ENCODE results near the gene DOK6. TPM values are rescaled to one million over a fixed set of nuclear protein-coding genes. Genes with fewer than 3 reads are reported as not detected.

DOK6 gene
- total and polyA plus RNA-seq, 9 of the 15 experiments (the other 6 are each of a cell fraction or from before 2014, with no cell fraction given): not detected

- in situ Hi-C loops (cut with MboI) (no loop called here), intact Hi-C loops (cut with micrococcal nuclease) (no loop called here)
- FAIRE-seq (no peak), ATAC-seq (no peak), DNase-seq (ENCODE audit: extremely low read depth in 1 of 4, low spot score in 3 of 4) (no peak)
- ChIA-PET POLR2A (no interaction called here), CTCF (ENCODE audit: low intra/inter-chr PET ratio) (no interaction called here)
- WGBS (ENCODE audit: insufficient coverage, low coverage, missing lambda C conversion rate): 0% methylated on average over 1 of the region's 1 CpG
- H3K9ac ChIP-seq (ENCODE audit: insufficient read depth in 1 of 2, low read depth in 2 of 2, low read length in 2 of 2): no peak overlapping the region
- no peak overlapping the region for H3K4me3 ChIP-seq
- no peaks in the 10 kb centered on the region for H3K9me1 ChIP-seq (ENCODE audit: control insufficient read depth, insufficient read depth, low read length)
- no TSS peak for BruUV-seq (replicated peaks)
- TF ChIP-seq STAT5B (CRISPR knock-in tag; IDR thresholded peaks at IDR 0.05): no peak
- no peak for TF ChIP-seq TOE1 (IDR thresholded peaks at IDR 0.05; ENCODE audit: borderline replicate concordance)
- no peak for TF ChIP-seq TOE1 (CRISPR knock-in tag; IDR thresholded peaks at IDR 0.05; ENCODE audit: borderline replicate concordance, low read depth)
- no peak for TF ChIP-seq RFX7 (CRISPR knock-in tag; IDR thresholded peaks at IDR 0.05)
- no peak for TF ChIP-seq ZBTB43 (CRISPR knock-in tag; IDR thresholded peaks at IDR 0.05)
- no peak for TF ChIP-seq HES1 (IDR thresholded peaks at IDR 0.05; ENCODE audit: low read depth)
- TF ChIP-seq MTA1 (IDR thresholded peaks at IDR 0.05; ENCODE audit: borderline replicate concordance): no peak
- TF ChIP-seq HDAC2 (IDR thresholded peaks at IDR 0.05): no peak
- no peak for TF ChIP-seq MYBL2 (IDR thresholded peaks at IDR 0.05; ENCODE audit: low read depth)
- TF ChIP-seq MYBL2 (CRISPR knock-in tag; IDR thresholded peaks at IDR 0.05; ENCODE audit: borderline replicate concordance): no peak
- no peak for TF ChIP-seq KAT7 (CRISPR knock-in tag; IDR thresholded peaks at IDR 0.05; ENCODE audit: borderline replicate concordance)
- no peak for TF ChIP-seq NCOA4 (IDR thresholded peaks at IDR 0.05; ENCODE audit: partially characterized antibody)
- no peak for TF ChIP-seq CREB3 (tag; conservative IDR thresholded peaks at IDR 0.05; ENCODE audit: low read depth)
- TF ChIP-seq BMI1 (IDR thresholded peaks at IDR 0.05; ENCODE audit: low read length): no peak
- TF ChIP-seq HNRNPL (IDR thresholded peaks at IDR 0.05; ENCODE audit: low read depth, low read length): no peak
- no peak for TF ChIP-seq ZNF740 (CRISPR knock-in tag; IDR thresholded peaks at IDR 0.05)
- TF ChIP-seq ZNF740 (tag; IDR thresholded peaks at IDR 0.05): no peak
- TF ChIP-seq TEAD2 (tag; IDR thresholded peaks at IDR 0.05): no peak
- TF ChIP-seq ZNF584 (CRISPR knock-in tag; IDR thresholded peaks at IDR 0.05; ENCODE audit: low read depth): no peak
- no peak overlapping the region for H3K27ac ChIP-seq (ENCODE audit: extremely low read depth, low read depth, low read length)
- no peaks in the 10 kb centered on the region for H3K27me3 ChIP-seq (ENCODE audit: control insufficient read depth in 2 of 2, insufficient read depth in 2 of 2, low read length in 2 of 2)
- no peaks in the 10 kb centered on the region for H3K36me3 ChIP-seq (ENCODE audit: control insufficient read depth, insufficient read depth, low read length)
- no peaks in the 10 kb centered on the region for H3K4me1 ChIP-seq (replicated peaks in 1 of 2; ENCODE audit: control insufficient read depth in 2 of 2, insufficient read depth in 2 of 2, low read length in 2 of 2)
- H3K9me3 ChIP-seq (replicated peaks; ENCODE audit: control insufficient read depth, insufficient read depth, low read depth, low read length): no peaks in the 10 kb centered on the region
- no peaks in the 10 kb centered on the region for H3K79me2 ChIP-seq (ENCODE audit: control insufficient read depth, insufficient read depth, low read length)
- H4K20me1 ChIP-seq (replicated peaks; ENCODE audit: control insufficient read depth, insufficient read depth, low read length): no peaks in the 10 kb centered on the region
- H3K4me2 ChIP-seq (ENCODE audit: insufficient read depth, low read length): no peak overlapping the region
- no peak overlapping the region for H2AFZ ChIP-seq (ENCODE audit: low read depth, low read length)
Measured at GRCh38 chr18:69455125-69455524, 54.4 kb downstream of the DOK6 start.
